HFF-Myc (cell line): ENCODE results near the gene ULK1.

Experiments
- DNase-seq: peaks from one replicate; pipeline ENCODE4 v3.0.0-alpha.2; 2011; ENCODE audit warnings: low read depth; ENCODE audit errors: extremely low read depth
- H3K4me3 ChIP-seq: replicated peaks from 2 replicates; pipeline ENCODE4 v1.5.1; 2011; ENCODE audit warnings: low read depth, mild to moderate bottlenecking, control low read depth, low read length
- CTCF ChIP-seq: IDR thresholded peaks from 2 replicates; pipeline ENCODE4 v1.5.1; 2012; ENCODE audit warnings: mild to moderate bottlenecking, low read depth, low read length, control low read depth; ENCODE audit errors: missing control alignments

ULK1 gene

GRCh38 chr12:131919366-131920156 lies 25.1 kb downstream of the ULK1 start:
- no peak for DNase-seq
- no peak for TF ChIP-seq CTCF

GRCh38 chr12:131920157-131920508 lies 25.7 kb downstream of the ULK1 start:
- DNase-seq, result no peak
- H3K4me3 ChIP-seq, result no peak overlapping the region
- no peak for TF ChIP-seq CTCF

More at GRCh38 chr12:131919366-131920156, 25.1 kb downstream of the ULK1 start:
- H3K4me3 ChIP-seq, result no peak overlapping the region

GRCh38 chr12:131920902-131921840 lies 26.7 kb downstream of the ULK1 start:
- no peak for DNase-seq
- H3K4me3 ChIP-seq, result no peak overlapping the region
- TF ChIP-seq CTCF, result no peak

- TF ChIP-seq CTCF, result no peak
- DNase-seq, result no peak
- H3K4me3 ChIP-seq, result no peak overlapping the region
Observed at GRCh38 chr12:131921866-131922769, 27.7 kb downstream of the ULK1 start.

GRCh38 chr12:131922772-131923171 lies 28.4 kb downstream of the ULK1 start:
- no peak overlapping the region for H3K4me3 ChIP-seq
- no peak for DNase-seq
- no peak for TF ChIP-seq CTCF

- no peak for DNase-seq
- TF ChIP-seq CTCF, result no peak
- no peak overlapping the region for H3K4me3 ChIP-seq
Observed at GRCh38 chr12:131923260-131923659, 28.8 kb downstream of the ULK1 start.
